ENCODE data around the gene DNAJC15. TPM values are rescaled to one million over a fixed set of nuclear protein-coding genes. Genes with fewer than 3 reads are reported as not detected.
A peak's percentile ranks its signal among the peaks of the same experiment; 100 is the strongest.
"Not testable (repeated sequence)": the region's sequence is repeated elsewhere in the genome, so short reads cannot be mapped to it uniquely, and the experiment has no call there.

Gene DNAJC15
- total RNA-seq, 1 experiment from 2014 or later = 10.8 TPM

- Histone ChIP-seq H3K27me3 (ENCODE audit: insufficient read depth, low read length) (no peaks in the 10 kb centered on the region), H3K4me2 (ENCODE audit: low read length) (peak overlapping the region; percentile 58), H3K4me3 (replicated peaks in 1 of 2; ENCODE audit: low read depth in 1 of 2, low read length in 2 of 2) (0 out of 4 replicates have a peak overlapping the region, but pooled peaks of 1 of the 2 experiments have one; percentile 25), H3K9me2 (ENCODE audit: insufficient read depth) (no peaks in the 10 kb centered on the region), H3K4me1 (ENCODE audit: control insufficient read depth in 1 of 2, insufficient read depth in 2 of 2, low read length in 2 of 2) (peaks cover 39 to 67% of the 10 kb centered on the region in 2 experiments), H3K79me2 (ENCODE audit: insufficient read depth, low read length) (peaks cover 15% of the 10 kb centered on the region), H2AFZ (ENCODE audit: low read depth, low read length, poor library complexity, severe bottlenecking) (no peak overlapping the region), H4K20me1 (ENCODE audit: insufficient read depth) (no peaks in the 10 kb centered on the region), H3K9me3 (ENCODE audit: control insufficient read depth in 1 of 2, insufficient read depth in 1 of 2, low read depth in 1 of 2, low read length in 2 of 2) (no peaks in the 10 kb centered on the region), H3K36me3 (ENCODE audit: control insufficient read depth in 1 of 2, insufficient read depth in 2 of 2, low read length in 2 of 2) (no peaks in the 10 kb centered on the region), H3K27ac (ENCODE audit: low read depth, low read length) (peak overlapping the region; percentile 73), H3K9ac (ENCODE audit: low read length) (peak overlapping the region; percentile 31)
- intact Hi-C loops (cut with micrococcal nuclease) = no loop called here
- DNase-seq (ENCODE audit: low read depth, low spot score) (no peak), ATAC-seq (no peak)
- POLR2A ChIA-PET = no interaction called here
- TF ChIP-seq ZBTB33 (IDR thresholded peaks at IDR 0.05; ENCODE audit: extremely low read depth, insufficient replicate concordance, low read length) (no peak), EGR1 (IDR thresholded peaks at IDR 0.05; ENCODE audit: low read depth) (no peak), CTCF (IDR thresholded peaks at IDR 0.05 in 2 of 3, conservative IDR thresholded peaks at IDR 0.05 in 1 of 3; ENCODE audit: borderline replicate concordance in 1 of 3, insufficient read depth in 1 of 3, low read depth in 2 of 3, low read length in 2 of 3) (no peak), POLR2AphosphoS5 (IDR thresholded peaks at IDR 0.05; ENCODE audit: low read depth, low read length) (no peak), RAD21 (IDR thresholded peaks at IDR 0.05; ENCODE audit: low read depth) (no peak), ELF1 (IDR thresholded peaks at IDR 0.05; ENCODE audit: borderline replicate concordance, low read depth) (no peak), SP1 (IDR thresholded peaks at IDR 0.05; ENCODE audit: low read depth) (no peak), JUND (IDR thresholded peaks at IDR 0.05) (no peak), SIN3A (IDR thresholded peaks at IDR 0.05; ENCODE audit: low read depth) (no peak), TCF7L2 (IDR thresholded peaks at IDR 0.05; ENCODE audit: borderline replicate concordance, extremely low read depth, insufficient read depth, insufficient read length) (no peak)
- RAD21 ChIA-PET (ENCODE audit: low non-redundant PET in 1 of 2, low total read pairs in 2 of 2, uncharacterized antibody in 2 of 2, unreplicated experiment in 2 of 2) = no interaction called here
- BruUV-seq (replicated peaks) = no TSS peak
- CTCF ChIA-PET = no interaction called here
Observed at GRCh38 chr13:43058831-43059230, 35.4 kb downstream of the DNAJC15 start.

- H3K4me3 ChIP-seq (replicated peaks in 1 of 2; ENCODE audit: low read depth in 1 of 2, low read length in 2 of 2); H3K27me3 ChIP-seq (ENCODE audit: insufficient read depth, low read length); H3K9me3 ChIP-seq (ENCODE audit: control insufficient read depth in 1 of 2, insufficient read depth in 1 of 2, low read depth in 1 of 2, low read length in 2 of 2); ATAC-seq; DNase-seq (ENCODE audit: low read depth, low spot score); BruUV-seq (replicated peaks); RAD21 ChIA-PET (ENCODE audit: low non-redundant PET in 1 of 2, low total read pairs in 2 of 2, uncharacterized antibody in 2 of 2, unreplicated experiment in 2 of 2); H3K9me2 ChIP-seq (ENCODE audit: insufficient read depth); H3K4me2 ChIP-seq (ENCODE audit: low read length); H3K27ac ChIP-seq (ENCODE audit: low read depth, low read length); CTCF ChIA-PET; intact Hi-C loops (cut with micrococcal nuclease); H3K9ac ChIP-seq (ENCODE audit: low read length); H2AFZ ChIP-seq (ENCODE audit: low read depth, low read length, poor library complexity, severe bottlenecking); H3K36me3 ChIP-seq (ENCODE audit: control insufficient read depth in 1 of 2, insufficient read depth in 2 of 2, low read length in 2 of 2); POLR2A ChIA-PET; H4K20me1 ChIP-seq (ENCODE audit: insufficient read depth): not testable (repeated sequence)
- Histone ChIP-seq H3K4me1 (ENCODE audit: control insufficient read depth in 1 of 2, insufficient read depth in 2 of 2, low read length in 2 of 2) (peaks cover 35 to 58% of the 10 kb centered on the region in 2 experiments), H3K79me2 (ENCODE audit: insufficient read depth, low read length) (peaks cover 15% of the 10 kb centered on the region)
Observed at GRCh38 chr13:43059779-43060178, 36.4 kb downstream of the DNAJC15 start.

- CTCF ChIA-PET; H3K36me3 ChIP-seq (ENCODE audit: control insufficient read depth in 1 of 2, insufficient read depth in 2 of 2, low read length in 2 of 2); H3K9ac ChIP-seq (ENCODE audit: low read length); ATAC-seq; H3K9me2 ChIP-seq (ENCODE audit: insufficient read depth); RAD21 ChIA-PET (ENCODE audit: low non-redundant PET in 1 of 2, low total read pairs in 2 of 2, uncharacterized antibody in 2 of 2, unreplicated experiment in 2 of 2); intact Hi-C loops (cut with micrococcal nuclease); H3K4me3 ChIP-seq (replicated peaks in 1 of 2; ENCODE audit: low read depth in 1 of 2, low read length in 2 of 2); H3K9me3 ChIP-seq (ENCODE audit: control insufficient read depth in 1 of 2, insufficient read depth in 1 of 2, low read depth in 1 of 2, low read length in 2 of 2); H3K27me3 ChIP-seq (ENCODE audit: insufficient read depth, low read length); POLR2A ChIA-PET; H2AFZ ChIP-seq (ENCODE audit: low read depth, low read length, poor library complexity, severe bottlenecking); H3K27ac ChIP-seq (ENCODE audit: low read depth, low read length); H3K4me2 ChIP-seq (ENCODE audit: low read length); H4K20me1 ChIP-seq (ENCODE audit: insufficient read depth); BruUV-seq (replicated peaks); DNase-seq (ENCODE audit: low read depth, low spot score): not testable (repeated sequence)
- Histone ChIP-seq H3K4me1 (ENCODE audit: control insufficient read depth in 1 of 2, insufficient read depth in 2 of 2, low read length in 2 of 2) (peaks cover 29 to 48% of the 10 kb centered on the region in 2 experiments), H3K79me2 (ENCODE audit: insufficient read depth, low read length) (peaks cover 15% of the 10 kb centered on the region)
Observed at GRCh38 chr13:43060806-43061205, 37.4 kb downstream of the DNAJC15 start.

Data from HCT116 (cell line).